ENCODE measurements around the gene TIMM21. TPM values are rescaled to one million over a fixed set of nuclear protein-coding genes. Genes with fewer than 3 reads are reported as not detected.

The TIMM21 gene
- polyA plus RNA-seq, 3 donors, result 60.5 to 66.3 (median 64.7) TPM

GRCh38 chr18:74139411-74139810, 8.9 kb upstream of the TIMM21 start:
- DNase-seq, result no peak

- DNase-seq, result no peak
Measured at GRCh38 chr18:74139888-74140287, 8.4 kb upstream of the TIMM21 start.

- DNase-seq, result no peak
Measured at GRCh38 chr18:74140582-74140981, 7.7 kb upstream of the TIMM21 start.

GRCh38 chr18:74141667-74142066, 6.7 kb upstream of the TIMM21 start:
- DNase-seq, result no peak

DNA sequence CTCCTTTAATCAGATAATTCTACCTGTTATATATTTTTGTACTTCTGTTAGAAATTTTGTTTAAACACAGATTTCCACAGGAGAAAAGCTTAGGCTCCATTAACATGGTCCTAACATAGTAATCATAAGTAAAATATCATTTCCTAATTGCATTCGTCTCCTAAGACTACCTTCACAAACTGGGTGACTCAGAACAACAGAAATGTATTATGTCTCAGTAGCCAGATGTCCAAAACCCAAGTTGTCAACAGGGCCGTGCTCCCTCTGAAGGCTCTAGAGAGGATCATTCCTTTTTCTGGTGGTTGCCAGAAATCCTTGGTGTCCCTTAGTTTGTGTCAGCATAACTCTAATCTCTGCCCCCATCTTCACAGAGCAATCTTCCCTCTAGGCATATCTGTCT, 6.1 kb upstream of the TIMM21 start:
- no peak for DNase-seq

- no peak for DNase-seq
Measured at GRCh38 chr18:74146756-74147155, 1.6 kb upstream of the TIMM21 start.

DNA sequence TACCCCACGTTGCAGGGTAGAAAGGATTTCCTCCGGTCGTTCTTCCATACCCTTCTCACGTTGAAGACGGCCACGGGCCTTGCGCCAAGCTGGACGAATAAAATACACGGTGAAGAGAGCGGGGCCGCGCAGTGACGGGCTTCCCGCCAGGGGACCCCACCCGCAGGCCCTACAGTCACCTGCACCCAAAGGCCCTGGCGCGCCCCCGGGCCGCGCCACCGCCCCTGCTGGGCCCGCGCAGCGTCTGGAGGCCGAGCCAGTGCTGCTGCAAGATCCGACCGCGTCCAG, 888 bp upstream of the TIMM21 start:
- DNase-seq, result no peak

GRCh38 chr18:74148543-74149070, 284 bp downstream of the TIMM21 start:
- no peak for DNase-seq

DNA sequence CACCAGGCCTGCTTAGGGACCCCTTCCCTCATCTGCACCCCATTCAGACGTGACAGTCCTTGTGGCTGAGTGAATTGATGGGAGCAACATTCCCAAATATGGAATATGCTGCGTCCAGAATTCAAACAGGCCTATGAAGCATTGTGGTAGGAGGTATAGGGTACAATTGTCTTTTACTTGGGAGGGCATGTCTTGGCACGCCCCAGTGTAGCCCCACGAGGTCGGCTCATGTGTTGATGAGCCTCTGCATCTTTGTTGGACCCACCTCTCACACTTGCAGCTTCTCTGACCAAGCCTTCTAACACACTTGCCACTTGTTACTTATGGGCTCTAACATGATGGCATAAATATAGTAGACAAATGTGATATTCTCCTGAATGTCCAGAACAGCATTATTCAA, 1.6 kb downstream of the TIMM21 start:
- no peak for DNase-seq

DNA sequence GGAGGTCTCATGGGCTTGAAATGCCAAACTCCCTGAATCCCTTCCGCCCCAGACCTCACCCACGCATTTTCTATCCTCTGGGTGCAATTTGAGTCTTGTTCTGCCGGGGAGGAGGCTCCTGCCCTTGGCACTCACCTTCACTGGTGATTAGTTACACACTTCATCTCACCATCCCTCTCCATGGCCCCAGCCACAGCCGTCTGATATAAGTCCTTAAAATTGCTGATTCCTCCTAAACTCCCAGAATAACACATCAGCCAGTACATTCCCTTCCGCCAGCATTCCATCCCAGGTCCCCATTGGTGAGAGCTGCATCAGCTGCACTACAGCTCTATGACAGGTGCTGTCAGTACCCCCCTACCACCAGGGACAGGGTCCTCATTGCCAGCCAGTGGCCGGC, 3.9 kb downstream of the TIMM21 start:
- DNase-seq, result no peak

GRCh38 chr18:74152857-74153256, 4.5 kb downstream of the TIMM21 start:
- DNase-seq, result no peak

- DNase-seq, result no peak
Measured at GRCh38 chr18:74153377-74153776, 5.1 kb downstream of the TIMM21 start.

DNA sequence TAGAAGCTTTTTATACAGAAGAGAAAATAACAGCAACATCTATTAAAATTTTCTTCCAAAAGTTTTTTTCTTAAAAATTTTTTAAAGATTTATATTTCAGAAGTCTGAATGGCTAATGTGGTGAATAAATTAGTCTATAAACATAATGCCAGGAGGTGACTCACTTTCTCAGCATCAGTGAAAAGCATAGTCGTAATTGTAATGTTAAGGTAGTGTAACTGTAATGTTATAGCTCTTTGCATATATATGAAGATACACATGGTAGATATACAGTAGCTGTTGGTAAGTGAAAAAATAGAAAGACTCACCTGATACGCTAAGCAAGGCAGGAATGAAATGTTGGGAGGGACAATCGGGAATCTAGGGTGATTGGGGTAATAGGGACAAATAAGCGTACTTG, 5.5 kb downstream of the TIMM21 start:
- no peak for DNase-seq

DNA sequence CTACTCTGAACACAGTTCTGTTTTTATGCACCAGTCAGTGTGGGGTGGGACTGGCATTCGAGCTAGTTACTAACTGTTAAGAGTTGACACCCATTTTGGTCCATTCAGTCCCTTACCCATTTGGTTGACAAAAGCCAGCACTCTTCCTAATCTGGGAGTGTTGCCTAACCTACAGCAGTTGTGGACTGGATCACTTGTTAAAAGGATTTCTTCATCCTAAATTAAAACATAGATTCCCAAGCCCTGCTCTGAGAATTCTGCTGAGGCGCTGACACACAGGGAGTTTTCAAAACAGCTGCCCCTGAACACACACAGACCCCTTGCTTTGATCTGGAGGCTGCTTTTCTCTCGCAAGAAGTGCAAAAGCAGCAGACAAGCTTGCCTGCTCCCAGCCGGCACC, 6.4 kb downstream of the TIMM21 start:
- no peak for DNase-seq

DNA sequence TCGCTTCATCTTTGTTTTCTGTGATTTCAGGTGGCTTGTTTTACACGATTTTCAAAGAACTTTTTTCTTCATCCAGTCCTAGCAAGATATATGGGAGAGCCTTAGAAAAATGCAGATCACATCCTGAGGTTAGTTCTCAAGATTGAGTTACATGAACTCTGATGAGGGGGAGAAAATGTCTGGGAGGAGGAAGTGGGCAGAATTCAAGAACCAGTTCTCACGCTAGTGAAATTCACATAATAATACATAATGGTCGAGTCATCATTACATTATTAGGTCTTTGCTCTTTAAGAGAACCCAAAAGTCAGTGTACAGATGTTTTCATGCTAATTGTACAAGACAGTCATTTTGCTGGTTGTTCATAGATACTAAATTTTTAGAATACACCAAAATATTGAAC, 7.0 kb downstream of the TIMM21 start:
- DNase-seq, result no peak

- no peak for DNase-seq
Measured at GRCh38 chr18:74163019-74163660, 14.8 kb downstream of the TIMM21 start.

DNA sequence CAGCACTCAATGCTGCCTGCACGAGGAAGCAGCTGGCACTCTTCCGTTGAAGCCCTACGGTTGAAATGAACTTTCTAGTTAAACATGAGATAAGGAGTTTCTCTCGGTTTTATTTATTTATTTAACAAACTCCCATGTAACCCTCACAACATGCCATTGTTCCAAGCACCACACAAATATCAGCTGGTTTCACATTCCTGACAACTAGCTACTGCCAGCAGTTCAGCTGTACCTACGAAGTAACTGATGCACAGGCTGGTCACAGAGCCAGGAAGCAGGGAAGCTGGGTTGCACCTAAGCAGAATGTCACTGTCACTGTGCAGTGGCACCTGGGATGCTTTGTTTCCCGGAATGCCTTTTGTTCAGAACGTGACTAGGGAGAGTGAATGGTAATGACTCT, 18.1 kb downstream of the TIMM21 start:
- DNase-seq, result no peak

DNA sequence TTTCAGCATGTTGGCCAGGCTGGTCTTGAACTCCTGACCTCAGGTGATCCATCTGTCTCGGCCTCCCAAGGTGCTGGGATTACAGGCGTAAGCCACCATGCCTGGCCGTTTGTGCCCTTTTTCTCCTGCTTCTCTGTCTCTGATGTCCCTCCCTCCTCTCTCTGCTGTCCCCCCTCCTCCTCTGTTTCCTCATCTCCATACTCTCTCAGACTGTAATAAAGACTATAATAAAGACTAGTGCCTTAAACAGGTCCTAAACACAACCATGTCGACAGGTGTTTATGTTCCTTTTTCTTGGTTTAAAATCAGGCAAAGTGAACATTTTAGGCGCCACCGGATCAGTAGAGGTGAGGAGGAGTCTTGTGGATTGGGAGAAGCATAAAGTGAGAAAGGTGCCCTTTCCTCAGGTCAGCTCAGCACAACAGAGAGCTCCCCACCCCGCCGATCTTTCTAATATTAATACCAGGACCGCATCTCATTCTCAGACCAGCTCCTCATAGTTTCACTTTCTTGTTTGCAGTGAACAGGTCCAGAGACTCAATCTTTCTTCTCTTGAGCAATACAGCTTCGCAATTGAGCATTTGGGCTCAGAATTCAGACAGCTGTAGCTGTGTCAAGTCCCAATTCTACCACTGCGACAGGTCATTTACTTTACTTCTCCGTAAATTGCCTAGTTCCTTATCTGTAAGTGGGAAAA, 23.7 kb downstream of the TIMM21 start:
- DNase-seq, result no peak

DNA sequence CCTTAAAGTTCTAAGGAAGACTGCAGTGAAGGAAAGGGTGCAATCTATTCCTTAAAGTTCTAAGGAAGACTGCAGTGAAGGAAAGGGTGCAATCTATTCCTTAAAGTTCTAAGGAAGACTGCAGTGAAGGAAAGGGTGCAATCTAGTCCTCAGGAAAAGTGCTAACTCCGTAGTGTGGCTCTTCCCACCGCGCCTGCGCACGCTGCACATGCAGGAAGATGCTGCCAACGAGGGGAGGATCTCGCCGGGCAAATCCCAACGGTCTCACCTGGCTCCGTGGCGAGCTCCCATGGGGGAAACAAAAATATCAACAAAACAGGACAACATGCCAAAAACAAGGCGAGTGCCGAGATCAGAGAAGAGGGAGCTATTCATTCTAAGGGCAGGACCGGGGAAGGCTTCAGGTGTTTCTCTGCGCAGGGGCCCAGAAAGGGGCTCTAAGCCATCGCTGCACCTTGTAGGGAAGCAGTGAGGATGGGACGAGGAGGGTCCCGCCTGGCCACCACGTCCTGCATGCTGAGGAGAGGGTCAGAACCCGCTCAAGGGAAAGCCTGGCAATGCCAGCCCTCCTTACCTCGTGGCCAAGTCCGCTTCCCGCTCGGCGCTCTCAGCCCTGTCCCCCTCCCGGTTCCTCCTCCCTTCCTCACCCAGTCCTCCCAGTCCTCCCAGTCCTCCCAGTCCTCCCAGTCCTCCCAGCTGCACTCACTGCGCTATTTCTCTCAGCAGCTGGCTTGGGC, 24.5 kb downstream of the TIMM21 start:
- no peak for DNase-seq

DNA sequence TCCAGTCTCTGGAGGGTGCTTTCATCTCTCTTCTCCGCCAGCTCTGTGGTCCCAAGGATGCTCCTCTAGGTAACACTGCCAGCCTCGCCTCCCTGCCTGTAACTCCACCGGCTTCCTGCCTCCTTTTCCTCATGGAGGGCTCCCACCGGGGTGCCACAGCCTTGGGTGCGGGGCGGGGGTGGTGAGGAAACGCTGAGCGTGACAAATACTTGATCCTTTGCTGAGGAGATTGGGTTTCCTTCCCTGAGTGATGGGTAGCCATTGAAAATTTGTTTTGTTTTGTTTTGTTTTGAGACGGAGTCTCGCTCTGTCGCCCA, 25.1 kb downstream of the TIMM21 start:
- DNase-seq, result no peak

- no peak for DNase-seq
Measured at GRCh38 chr18:74175658-74176057, 27.3 kb downstream of the TIMM21 start.

DNA sequence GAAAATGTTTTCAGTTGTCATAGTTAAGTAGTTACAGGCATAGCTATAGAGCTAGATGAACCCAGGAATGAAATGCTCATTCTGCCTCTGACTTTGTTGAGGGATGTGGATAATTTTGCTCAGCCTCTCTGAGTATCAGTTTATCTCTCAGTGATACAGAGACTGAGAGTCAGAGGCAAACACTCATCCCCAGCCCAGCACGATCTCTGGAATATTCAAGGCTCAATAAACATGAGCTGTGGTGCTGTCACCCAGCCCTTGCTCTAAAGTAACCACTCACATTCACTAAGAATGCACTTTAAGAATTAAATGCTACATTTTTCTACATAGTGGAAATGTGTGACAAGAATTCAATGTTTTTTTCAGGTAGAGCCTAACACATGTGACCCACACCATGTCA, 30.6 kb downstream of the TIMM21 start:
- no peak for DNase-seq

- DNase-seq, result no peak
Measured at GRCh38 chr18:74179623-74180199, 31.4 kb downstream of the TIMM21 start.
